ENCODE results near the gene SERPINB1.

- TF ChIP-seq CTCF (IDR thresholded peaks at IDR 0.05 in 2 of 3, conservative IDR thresholded peaks at IDR 0.05 in 1 of 3; ENCODE audit: insufficient read depth in 2 of 3, low read depth in 1 of 3, low read length in 3 of 3) (no peak), ZC3H4 (CRISPR knock-in tag; IDR thresholded peaks at IDR 0.05; ENCODE audit: borderline replicate concordance) (no peak), ZNF274 (IDR thresholded peaks at IDR 0.05; ENCODE audit: borderline replicate concordance, low read depth, low read length) (no peak), ZNF232 (CRISPR knock-in tag; IDR thresholded peaks at IDR 0.05) (no peak)
These were observed 10.3 kb upstream of the SERPINB1 start for GRCh38 chr6:2851727-2852513.
